ENCODE results near the gene IMMP2L.

DNA sequence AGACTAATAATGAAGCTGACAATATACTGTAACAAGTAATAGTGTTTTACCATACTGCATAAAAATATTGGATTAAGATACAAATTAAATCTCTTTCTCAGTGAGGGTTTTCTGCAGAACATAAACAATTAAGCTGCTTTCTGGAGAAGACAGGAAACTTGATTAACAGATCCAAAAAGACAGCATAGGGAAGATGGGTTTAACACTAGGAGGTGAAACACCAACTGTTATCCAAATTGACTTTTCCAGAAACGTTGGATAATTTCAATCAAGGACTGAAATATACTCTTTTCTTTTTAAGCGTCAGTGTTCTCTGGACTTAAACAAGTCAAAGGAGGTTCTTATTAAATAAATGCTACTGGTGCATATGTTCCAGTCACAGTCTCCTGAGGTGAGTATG, 45.3 kb upstream of the IMMP2L start:
- TF ChIP-seq, protein P1, sequence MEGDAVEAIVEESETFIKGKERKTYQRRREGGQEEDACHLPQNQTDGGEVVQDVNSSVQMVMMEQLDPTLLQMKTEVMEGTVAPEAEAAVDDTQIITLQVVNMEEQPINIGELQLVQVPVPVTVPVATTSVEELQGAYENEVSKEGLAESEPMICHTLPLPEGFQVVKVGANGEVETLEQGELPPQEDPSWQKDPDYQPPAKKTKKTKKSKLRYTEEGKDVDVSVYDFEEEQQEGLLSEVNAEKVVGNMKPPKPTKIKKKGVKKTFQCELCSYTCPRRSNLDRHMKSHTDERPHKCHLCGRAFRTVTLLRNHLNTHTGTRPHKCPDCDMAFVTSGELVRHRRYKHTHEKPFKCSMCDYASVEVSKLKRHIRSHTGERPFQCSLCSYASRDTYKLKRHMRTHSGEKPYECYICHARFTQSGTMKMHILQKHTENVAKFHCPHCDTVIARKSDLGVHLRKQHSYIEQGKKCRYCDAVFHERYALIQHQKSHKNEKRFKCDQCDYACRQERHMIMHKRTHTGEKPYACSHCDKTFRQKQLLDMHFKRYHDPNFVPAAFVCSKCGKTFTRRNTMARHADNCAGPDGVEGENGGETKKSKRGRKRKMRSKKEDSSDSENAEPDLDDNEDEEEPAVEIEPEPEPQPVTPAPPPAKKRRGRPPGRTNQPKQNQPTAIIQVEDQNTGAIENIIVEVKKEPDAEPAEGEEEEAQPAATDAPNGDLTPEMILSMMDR (conservative IDR thresholded peaks at IDR 0.05), result no peak
- TF ChIP-seq ZFX (IDR thresholded peaks at IDR 0.05), result no peak

Data from C4-2B (cell line).